ENCODE measurements around the gene HERPUD1. TPM values are rescaled to one million over a fixed set of nuclear protein-coding genes. Genes with fewer than 3 reads are reported as not detected.
"Not testable (repeated sequence)": the region's sequence is repeated elsewhere in the genome, so short reads cannot be mapped to it uniquely, and the experiment has no call there.

The HERPUD1 gene
- total RNA-seq, 1 donor from 2014 or later: 108 TPM

GRCh38 chr16:56973294-56973689 is 41.4 kb downstream of the HERPUD1 start:
- TF ChIP-seq, protein P1, sequence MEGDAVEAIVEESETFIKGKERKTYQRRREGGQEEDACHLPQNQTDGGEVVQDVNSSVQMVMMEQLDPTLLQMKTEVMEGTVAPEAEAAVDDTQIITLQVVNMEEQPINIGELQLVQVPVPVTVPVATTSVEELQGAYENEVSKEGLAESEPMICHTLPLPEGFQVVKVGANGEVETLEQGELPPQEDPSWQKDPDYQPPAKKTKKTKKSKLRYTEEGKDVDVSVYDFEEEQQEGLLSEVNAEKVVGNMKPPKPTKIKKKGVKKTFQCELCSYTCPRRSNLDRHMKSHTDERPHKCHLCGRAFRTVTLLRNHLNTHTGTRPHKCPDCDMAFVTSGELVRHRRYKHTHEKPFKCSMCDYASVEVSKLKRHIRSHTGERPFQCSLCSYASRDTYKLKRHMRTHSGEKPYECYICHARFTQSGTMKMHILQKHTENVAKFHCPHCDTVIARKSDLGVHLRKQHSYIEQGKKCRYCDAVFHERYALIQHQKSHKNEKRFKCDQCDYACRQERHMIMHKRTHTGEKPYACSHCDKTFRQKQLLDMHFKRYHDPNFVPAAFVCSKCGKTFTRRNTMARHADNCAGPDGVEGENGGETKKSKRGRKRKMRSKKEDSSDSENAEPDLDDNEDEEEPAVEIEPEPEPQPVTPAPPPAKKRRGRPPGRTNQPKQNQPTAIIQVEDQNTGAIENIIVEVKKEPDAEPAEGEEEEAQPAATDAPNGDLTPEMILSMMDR (IDR thresholded peaks at IDR 0.05): no peak
- H3K36me3 ChIP-seq: no peaks in the 10 kb centered on the region
- intact Hi-C loops (cut with DNase I): no loop called here

DNA sequence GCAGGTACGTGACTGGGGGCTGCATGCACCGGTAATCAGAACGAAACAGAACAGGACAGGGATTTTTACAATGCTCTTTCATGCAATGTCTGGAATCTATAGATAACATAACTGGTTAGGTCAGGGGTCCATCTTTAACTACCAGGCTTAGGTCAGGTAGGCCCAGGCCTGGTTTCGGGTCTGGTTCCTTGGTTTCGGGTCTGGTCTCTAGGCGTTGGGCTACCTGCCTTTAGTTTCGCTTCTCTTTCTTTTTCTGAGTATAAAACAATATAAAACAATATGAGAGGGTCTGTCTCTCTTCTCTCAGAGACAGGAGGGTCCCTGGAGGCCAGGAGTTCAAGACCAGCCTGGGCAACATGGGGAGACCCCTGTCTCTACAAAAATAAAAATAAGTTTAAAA is 42.0 kb downstream of the HERPUD1 start:
- H3K27ac ChIP-seq; intact Hi-C loops (cut with DNase I); DNase-seq (ENCODE audit: low spot score in 2 of 2); H3K4me3 ChIP-seq; H3K27me3 ChIP-seq; H3K4me1 ChIP-seq; H3K9me3 ChIP-seq; H3K36me3 ChIP-seq: not testable (repeated sequence)

More at GRCh38 chr16:56973294-56973689, 41.4 kb downstream of the HERPUD1 start:
- H3K9me3 ChIP-seq: no peaks in the 10 kb centered on the region
- no peak for DNase-seq (ENCODE audit: low spot score in 2 of 2)
- H3K4me1 ChIP-seq: no peaks in the 10 kb centered on the region
- no peak overlapping the region for H3K27ac ChIP-seq
- no peak overlapping the region for H3K4me3 ChIP-seq
- H3K27me3 ChIP-seq: no peaks in the 10 kb centered on the region

GRCh38 chr16:56974549-56975300 is 42.8 kb downstream of the HERPUD1 start:
- intact Hi-C loops (cut with DNase I): no loop called here
- H3K4me1 ChIP-seq: no peaks in the 10 kb centered on the region
- H3K27ac ChIP-seq: no peak overlapping the region
- TF ChIP-seq, protein P1 (IDR thresholded peaks at IDR 0.05): no peak
- H3K9me3 ChIP-seq: no peaks in the 10 kb centered on the region
- DNase-seq (ENCODE audit: low spot score in 2 of 2): no peak
- H3K27me3 ChIP-seq: no peaks in the 10 kb centered on the region
- H3K4me3 ChIP-seq: no peak overlapping the region
- no peaks in the 10 kb centered on the region for H3K36me3 ChIP-seq

GRCh38 chr16:56975714-56976113 is 43.8 kb downstream of the HERPUD1 start:
- no peaks in the 10 kb centered on the region for H3K36me3 ChIP-seq
- H3K27ac ChIP-seq: no peak overlapping the region
- intact Hi-C loops (cut with DNase I): no loop called here
- no peaks in the 10 kb centered on the region for H3K9me3 ChIP-seq
- DNase-seq (ENCODE audit: low spot score in 2 of 2): no peak
- H3K27me3 ChIP-seq: no peaks in the 10 kb centered on the region
- TF ChIP-seq, protein P1 (IDR thresholded peaks at IDR 0.05): no peak
- no peaks in the 10 kb centered on the region for H3K4me1 ChIP-seq
- H3K4me3 ChIP-seq: no peak overlapping the region

DNA sequence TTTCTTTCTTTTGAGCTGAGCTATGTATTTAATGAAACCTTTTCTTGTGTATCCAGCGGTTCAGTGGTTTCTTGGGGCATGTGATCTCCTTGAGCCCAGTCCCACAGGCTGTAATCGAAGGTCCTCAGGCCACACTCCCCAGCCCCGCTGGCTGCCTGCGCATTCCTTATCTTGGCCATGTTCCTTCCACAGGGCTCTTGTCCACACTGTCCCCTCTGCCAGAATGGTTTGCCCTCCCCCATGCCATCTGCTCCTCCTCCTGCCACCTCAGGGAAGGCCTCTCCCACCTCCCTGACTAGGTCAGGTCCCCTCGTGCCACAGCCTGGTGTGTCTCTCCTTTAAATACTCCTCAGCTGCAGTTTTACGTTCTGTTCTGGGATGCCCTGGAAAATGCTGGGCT is 45.3 kb downstream of the HERPUD1 start:
- Histone ChIP-seq H3K36me3 (no peaks in the 10 kb centered on the region), H3K4me3 (no peak overlapping the region), H3K27me3 (no peaks in the 10 kb centered on the region), H3K27ac (no peak overlapping the region), H3K4me1 (peaks cover 0 to 9% of the 10 kb centered on the region in 2 donors), H3K9me3 (no peaks in the 10 kb centered on the region)
- no peak for DNase-seq (ENCODE audit: low spot score in 2 of 2)
- intact Hi-C loops (cut with DNase I): no loop called here
- TF ChIP-seq, protein P1 (IDR thresholded peaks at IDR 0.05): no peak

DNA sequence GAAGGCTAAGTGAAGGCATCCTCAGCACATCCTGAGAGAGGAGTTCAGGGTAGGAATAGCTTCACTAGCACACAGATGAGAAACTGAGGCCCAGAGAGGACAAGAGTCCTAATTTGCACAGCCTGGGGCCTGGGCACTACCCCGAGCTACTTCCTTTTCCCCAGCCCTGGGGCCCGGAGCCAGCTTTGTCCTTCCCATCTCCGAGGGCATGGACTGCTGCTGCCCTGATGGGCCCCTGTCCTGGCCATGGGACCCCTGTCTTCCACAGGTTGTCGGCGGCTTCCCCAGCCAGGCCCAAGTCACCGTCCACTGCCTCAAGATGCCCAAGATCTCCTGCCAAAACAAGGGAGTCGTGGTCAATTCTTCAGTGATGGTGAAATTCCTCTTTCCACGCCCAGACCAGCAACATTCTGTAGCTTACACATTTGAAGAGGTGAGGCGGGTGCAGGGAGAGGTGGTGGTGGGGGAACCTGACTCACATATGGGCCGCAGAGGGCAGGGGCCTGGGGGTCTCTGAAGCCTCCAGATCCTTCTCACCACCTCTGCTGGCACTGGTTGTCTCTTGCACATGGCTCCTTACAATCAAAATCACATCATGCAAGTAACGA is 46.0 kb downstream of the HERPUD1 start:
- Histone ChIP-seq H3K9me3 (no peaks in the 10 kb centered on the region), H3K4me3 (no peak overlapping the region), H3K36me3 (no peaks in the 10 kb centered on the region), H3K4me1 (peaks cover 0 to 9% of the 10 kb centered on the region in 2 donors), H3K27me3 (no peaks in the 10 kb centered on the region), H3K27ac (no peak overlapping the region)
- DNase-seq (ENCODE audit: low spot score in 2 of 2): no peak
- TF ChIP-seq, protein P1 (IDR thresholded peaks at IDR 0.05): no peak
- intact Hi-C loops (cut with DNase I): no loop called here

All from ascending aorta (tissue), 2 donors.